HG03575 (cell line): ENCODE results near the gene HIBADH.
"Not testable (repeated sequence)": the region's sequence is repeated elsewhere in the genome, so short reads cannot be mapped to it uniquely, and the experiment has no call there.

ENCODE experiments used
- ATAC-seq: cut with Tn5 transposase; IDR thresholded peaks from one replicate; pipeline ENCODE4 v1.9.1; 2021; ENCODE audit not compliant: unreplicated experiment, insufficient number of reproducible peaks, low FRiP score; ENCODE audit errors: extremely low read depth

HIBADH gene

GRCh38 chr7:27641581-27642230 lies 21.0 kb downstream of the HIBADH start:
- no peak for ATAC-seq

- no peak for ATAC-seq
These were observed 21.7 kb downstream of the HIBADH start for GRCh38 chr7:27640884-27641574.

GRCh38 chr7:27639851-27640250 lies 22.8 kb downstream of the HIBADH start:
- no peak for ATAC-seq

GRCh38 chr7:27639048-27639447 lies 23.6 kb downstream of the HIBADH start:
- ATAC-seq = not testable (repeated sequence)

- no peak for ATAC-seq
These were observed 26.2 kb downstream of the HIBADH start for GRCh38 chr7:27636326-27637006.

GRCh38 chr7:27635728-27636127 lies 27.0 kb downstream of the HIBADH start:
- no peak for ATAC-seq

GRCh38 chr7:27634671-27635493 lies 27.8 kb downstream of the HIBADH start:
- no peak for ATAC-seq

- ATAC-seq = no peak
These were observed 29.6 kb downstream of the HIBADH start for GRCh38 chr7:27633062-27633461.

GRCh38 chr7:27631391-27631790 lies 31.3 kb downstream of the HIBADH start:
- ATAC-seq = no peak

GRCh38 chr7:27627146-27627545 lies 35.5 kb downstream of the HIBADH start:
- ATAC-seq = no peak

GRCh38 chr7:27619492-27619891 lies 43.2 kb downstream of the HIBADH start:
- no peak for ATAC-seq

- ATAC-seq = no peak
These were observed 44.9 kb downstream of the HIBADH start for GRCh38 chr7:27617651-27618381.

GRCh38 chr7:27616914-27617548 lies 45.7 kb downstream of the HIBADH start:
- ATAC-seq = no peak

GRCh38 chr7:27616186-27616491 lies 46.5 kb downstream of the HIBADH start:
- ATAC-seq = no peak

GRCh38 chr7:27615420-27616185 lies 47.1 kb downstream of the HIBADH start:
- ATAC-seq = no peak

- ATAC-seq = no peak
These were observed 48.6 kb downstream of the HIBADH start for GRCh38 chr7:27614095-27614494.

GRCh38 chr7:27611059-27611458 lies 51.6 kb downstream of the HIBADH start:
- no peak for ATAC-seq
